Measurements from ENCODE around the gene NRBF2. TPM values are rescaled to one million over a fixed set of nuclear protein-coding genes. Genes with fewer than 3 reads are reported as not detected.
A peak's percentile ranks its signal among the peaks of the same experiment; 100 is the strongest.
"Not testable (repeated sequence)": the region's sequence is repeated elsewhere in the genome, so short reads cannot be mapped to it uniquely, and the experiment has no call there.

The NRBF2 gene
- total RNA-seq, result 10 to 100 TPM; 21.8 to 22.6 TPM

DNA sequence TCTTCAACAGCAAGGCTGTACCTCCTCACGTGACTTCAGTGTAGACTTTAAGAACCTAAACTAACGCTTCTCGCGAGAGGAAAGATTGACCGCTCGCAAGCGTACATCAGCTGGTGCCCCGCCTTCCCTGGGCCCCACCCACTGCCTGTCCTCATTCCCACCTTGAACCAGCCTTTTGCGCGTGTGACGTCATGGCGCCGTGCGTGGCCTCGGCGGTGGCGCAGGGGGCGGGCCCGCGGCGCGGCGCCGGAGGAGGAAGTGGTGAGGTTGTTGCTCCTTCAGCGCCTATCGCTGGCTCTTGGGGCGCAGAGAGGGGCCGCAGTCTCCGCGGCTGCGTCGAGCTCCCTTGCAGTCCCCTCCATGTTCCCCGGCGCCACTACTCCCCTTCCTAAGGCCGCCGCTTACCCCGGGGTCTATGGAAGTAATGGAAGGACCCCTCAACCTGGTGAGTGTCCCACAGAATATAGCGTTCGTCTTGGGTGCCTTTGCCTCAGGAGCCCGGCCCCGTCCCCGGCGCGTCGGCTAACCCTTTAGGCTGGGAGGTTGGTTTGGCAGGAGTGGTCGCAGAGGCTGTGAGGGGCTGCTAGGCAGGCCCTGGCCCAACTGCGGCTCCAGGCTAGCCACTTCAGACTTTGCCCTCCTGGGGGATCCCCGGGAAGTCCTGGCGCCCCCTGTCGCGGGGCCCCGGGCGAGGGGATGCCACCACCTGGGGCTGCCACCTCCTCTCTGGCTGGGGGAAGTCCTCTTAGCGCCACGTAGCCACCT, at the start of gene NRBF2:
Gene NRBF2 (plus strand): TSS at position 273 of the 765 bp plus-strand sequence. CDS start 143 bp downstream, at position 416.
- peak within 1 kb of the TSS; percentile 97 for H3K27ac Mint-ChIP-seq
- peak; percentile 96 for ATAC-seq
- H3K4me1 Mint-ChIP-seq (ENCODE audit: low read depth), result peaks cover 38% of the 10 kb centered on the region
- H3K4me3 Mint-ChIP-seq, result peak within 1 kb of the TSS; percentile 91
- peak; percentile 98 for DNase-seq
- CTCF ChIA-PET, result interaction anchor here (1.0 to 6.0 kb wide), 9 partner anchors 8 to 588 kb away, joined by 3 to 42 read pairs (median 6); no protein-coding TSS in a partner anchor
- POLR2A ChIA-PET, result interaction anchor here (0.5 to 1.7 kb wide), 14 partner anchors 12 to 1993 kb away, joined by 3 to 8 read pairs (median 4); no protein-coding TSS in a partner anchor
- H3K9me3 Mint-ChIP-seq (ENCODE audit: insufficient read depth), result peaks cover 12% of the 10 kb centered on the region
- no peaks in the 10 kb centered on the region for H3K27me3 Mint-ChIP-seq (ENCODE audit: low read depth)
- H3K36me3 Mint-ChIP-seq (ENCODE audit: low read depth), result peaks cover 21% of the 10 kb centered on the region

DNA sequence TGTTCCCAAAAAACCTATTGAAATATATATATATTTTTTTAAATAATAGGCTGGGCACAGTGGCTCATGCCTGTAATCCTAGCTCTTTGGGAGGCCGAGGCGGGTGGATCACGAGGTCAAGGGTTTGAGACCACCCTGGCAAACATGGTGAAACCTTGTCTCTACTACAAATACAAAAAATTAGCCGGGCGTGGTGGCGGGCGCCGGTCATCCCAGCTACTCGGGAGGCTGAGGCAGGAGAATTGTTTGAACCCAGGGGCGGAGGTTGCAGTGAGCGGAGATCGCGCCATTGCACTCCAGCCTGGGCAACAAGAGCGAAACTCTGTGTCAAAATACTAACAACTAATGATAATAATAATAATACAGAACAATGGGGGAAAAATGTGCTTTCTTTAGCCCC, 49.7 kb upstream of the NRBF2 start:
- H3K4me3 Mint-ChIP-seq; H3K4me1 Mint-ChIP-seq (ENCODE audit: low read depth); H3K27ac Mint-ChIP-seq; ATAC-seq; H3K36me3 Mint-ChIP-seq (ENCODE audit: low read depth); H3K9me3 Mint-ChIP-seq (ENCODE audit: insufficient read depth); POLR2A ChIA-PET; DNase-seq: not testable (repeated sequence)
- CTCF ChIA-PET, result interaction anchor here (0.7 to 3.3 kb wide), 20 partner anchors 48 to 646 kb away, joined by 3 to 26 read pairs (median 4); partner anchors contain the start of gene EGR2
- H3K27me3 Mint-ChIP-seq (ENCODE audit: low read depth), result peaks cover 12% of the 10 kb centered on the region

DNA sequence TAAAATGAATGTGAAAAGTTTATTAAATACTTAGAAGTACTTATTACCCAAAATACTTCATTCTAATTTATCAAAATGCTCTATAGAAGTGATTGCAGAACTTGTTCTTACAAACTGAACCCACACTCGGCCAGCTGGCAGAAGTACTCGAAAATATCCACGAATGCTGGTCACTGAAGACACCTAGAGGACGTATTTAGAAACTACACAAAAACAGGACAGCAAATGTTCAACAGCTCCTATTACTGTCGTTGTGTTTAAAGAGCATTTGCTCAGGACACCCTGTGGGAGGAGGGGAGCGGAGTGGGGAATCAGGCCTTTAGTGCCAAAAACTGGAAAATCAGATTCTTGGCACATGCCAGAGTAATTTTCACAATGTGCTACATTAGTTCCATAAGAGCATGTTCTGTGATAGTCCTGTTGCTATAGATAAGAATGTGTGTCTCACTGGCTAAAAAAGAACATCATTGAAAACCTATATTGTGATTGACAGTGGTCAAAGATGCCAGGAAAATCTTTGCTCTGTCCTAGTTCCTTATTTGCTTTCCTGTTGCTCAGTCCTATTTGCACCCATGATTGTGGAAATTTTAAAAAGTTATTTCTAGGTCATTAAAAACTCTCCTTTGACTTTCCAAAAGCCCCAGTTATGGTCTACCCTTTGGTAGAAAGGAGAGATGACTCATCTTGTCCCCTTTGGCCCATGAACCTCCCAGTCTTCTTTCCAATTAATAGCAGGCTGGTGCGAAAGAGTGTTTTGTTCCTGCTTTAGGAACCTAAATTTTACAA, 49.0 kb upstream of the NRBF2 start:
- no peaks in the 10 kb centered on the region for H3K4me1 Mint-ChIP-seq (ENCODE audit: low read depth)
- no peak overlapping the region for H3K4me3 Mint-ChIP-seq
- peak; percentile 74 for ATAC-seq
- POLR2A ChIA-PET, result no interaction called here
- CTCF ChIA-PET, result interaction anchor here (0.7 to 3.3 kb wide), 27 partner anchors 11 to 647 kb away, joined by 3 to 26 read pairs (median 4); partner anchors contain the start of gene EGR2
- H3K27ac Mint-ChIP-seq, result no peak overlapping the region
- peaks cover 12% of the 10 kb centered on the region for H3K27me3 Mint-ChIP-seq (ENCODE audit: low read depth)
- DNase-seq, result peak; percentile 48
- no peaks in the 10 kb centered on the region for H3K9me3 Mint-ChIP-seq (ENCODE audit: insufficient read depth)
- H3K36me3 Mint-ChIP-seq (ENCODE audit: low read depth), result no peaks in the 10 kb centered on the region

DNA sequence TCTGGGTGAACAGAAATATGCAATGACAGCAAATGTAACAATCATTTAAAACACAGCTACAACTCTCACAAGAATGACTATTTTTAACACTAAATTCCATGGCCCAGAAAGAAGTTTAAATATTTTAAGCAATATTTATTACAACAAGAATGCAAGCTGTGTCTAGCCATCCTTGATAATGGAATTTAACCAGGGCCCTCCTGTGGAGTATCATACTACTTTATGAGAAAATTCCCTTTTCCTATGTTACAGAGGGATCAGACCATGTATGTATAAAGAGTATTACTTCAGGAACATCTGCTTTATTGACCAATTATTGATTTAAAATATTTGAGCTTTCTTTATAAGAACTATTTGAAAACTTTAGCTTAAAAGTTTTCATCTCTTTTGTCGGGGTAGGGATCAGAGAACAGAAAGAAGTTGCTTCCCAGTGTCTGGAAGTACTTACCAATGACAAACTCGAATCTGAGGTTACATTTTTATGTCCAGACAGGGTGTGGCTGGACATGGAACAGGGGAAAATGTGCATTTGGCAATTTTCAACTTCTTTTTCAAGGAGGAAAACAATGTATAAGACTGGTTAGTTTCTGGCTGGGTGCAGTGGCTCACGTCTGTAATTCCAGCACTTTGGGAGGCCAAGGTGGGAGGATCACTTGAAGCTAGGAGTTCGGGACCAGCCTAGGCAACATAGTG, 48.3 kb upstream of the NRBF2 start:
- H3K9me3 Mint-ChIP-seq (ENCODE audit: insufficient read depth), result no peaks in the 10 kb centered on the region
- H3K27me3 Mint-ChIP-seq (ENCODE audit: low read depth), result peaks cover 12% of the 10 kb centered on the region
- no peak overlapping the region for H3K4me3 Mint-ChIP-seq
- DNase-seq (no peak), ATAC-seq (no peak)
- POLR2A ChIA-PET, result interaction anchor here (0.5 kb wide), 1 partner anchor 70 kb away, joined by 3 read pairs; no protein-coding TSS in a partner anchor
- H3K36me3 Mint-ChIP-seq (ENCODE audit: low read depth), result no peaks in the 10 kb centered on the region
- CTCF ChIA-PET, result interaction anchor here (0.7 to 3.3 kb wide), 17 partner anchors 12 to 636 kb away, joined by 3 to 26 read pairs (median 4); no protein-coding TSS in a partner anchor
- no peaks in the 10 kb centered on the region for H3K4me1 Mint-ChIP-seq (ENCODE audit: low read depth)
- no peak overlapping the region for H3K27ac Mint-ChIP-seq

DNA sequence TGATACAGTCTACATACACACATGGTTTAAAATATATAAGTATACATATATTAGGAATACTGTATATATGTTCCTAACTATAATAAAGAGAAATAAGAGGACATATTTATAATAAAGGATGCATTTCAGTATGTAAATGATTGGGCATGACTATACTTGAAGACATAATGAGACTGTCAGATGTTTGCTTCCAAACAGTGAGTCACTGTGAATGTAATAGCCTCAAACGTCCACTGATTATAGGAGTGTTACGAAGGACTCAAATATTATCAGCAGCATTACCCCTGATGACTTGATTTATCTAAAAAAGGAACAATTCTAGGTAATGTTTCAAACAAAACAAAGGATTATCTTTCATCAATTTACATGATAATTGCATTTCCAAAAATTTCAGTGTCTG, 39.9 kb upstream of the NRBF2 start:
- Mint-ChIP-seq H3K4me3 (no peak overlapping the region), H3K9me3 (ENCODE audit: insufficient read depth) (no peaks in the 10 kb centered on the region), H3K27ac (no peak overlapping the region), H3K27me3 (ENCODE audit: low read depth) (peaks cover 4% of the 10 kb centered on the region), H3K36me3 (ENCODE audit: low read depth) (no peaks in the 10 kb centered on the region), H3K4me1 (ENCODE audit: low read depth) (no peaks in the 10 kb centered on the region)
- ChIA-PET POLR2A (no interaction called here), CTCF (no interaction called here)
- ATAC-seq, result no peak
- DNase-seq, result no peak

DNA sequence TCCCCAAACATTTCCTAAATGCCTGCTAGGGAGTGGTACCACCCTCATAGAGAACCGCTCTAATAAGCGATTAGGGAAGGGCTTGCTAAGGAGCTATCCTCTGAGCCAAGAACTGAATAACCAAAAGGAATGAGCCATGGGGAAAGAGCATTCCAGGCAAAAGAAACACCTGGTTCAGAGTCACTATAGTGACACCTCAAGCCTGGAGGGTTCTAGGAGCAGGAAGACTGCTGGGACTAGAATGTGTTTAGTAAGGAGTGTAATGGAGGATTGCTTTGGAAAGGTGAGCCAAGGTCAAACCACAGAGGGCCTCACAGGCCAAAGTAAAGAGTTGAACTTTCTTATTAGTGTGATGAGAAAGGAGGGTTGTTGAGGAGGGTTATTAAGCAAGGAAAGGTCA, 38.7 kb upstream of the NRBF2 start:
- no peak for DNase-seq
- no peak for ATAC-seq
- Mint-ChIP-seq H3K36me3 (ENCODE audit: low read depth) (no peaks in the 10 kb centered on the region), H3K9me3 (ENCODE audit: insufficient read depth) (no peaks in the 10 kb centered on the region), H3K27me3 (ENCODE audit: low read depth) (peaks cover 4% of the 10 kb centered on the region), H3K4me1 (ENCODE audit: low read depth) (no peaks in the 10 kb centered on the region), H3K27ac (no peak overlapping the region), H3K4me3 (no peak overlapping the region)
- ChIA-PET CTCF (no interaction called here), POLR2A (no interaction called here)

DNA sequence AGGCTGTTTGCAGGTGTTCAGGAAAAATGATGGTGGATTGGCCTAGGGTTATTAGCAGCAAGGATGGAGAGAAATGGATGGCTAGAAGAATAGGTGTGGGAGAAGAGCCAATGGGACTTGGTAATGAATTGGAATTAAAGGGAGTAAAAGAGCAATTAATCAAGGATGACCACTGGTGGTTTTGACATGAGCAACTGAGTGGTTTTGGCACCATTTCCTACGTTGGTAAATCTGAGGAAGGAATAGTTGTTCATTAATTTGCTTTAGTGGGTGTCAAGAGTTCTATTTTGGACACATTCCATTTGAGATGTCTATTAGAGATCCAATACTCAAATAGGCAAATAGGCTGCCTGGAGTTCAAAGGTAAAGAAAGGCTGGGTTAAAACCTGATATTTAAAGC, 38.2 kb upstream of the NRBF2 start:
- ChIA-PET CTCF (no interaction called here), POLR2A (no interaction called here)
- ATAC-seq, result no peak
- Mint-ChIP-seq H3K4me1 (ENCODE audit: low read depth) (no peaks in the 10 kb centered on the region), H3K9me3 (ENCODE audit: insufficient read depth) (no peaks in the 10 kb centered on the region), H3K36me3 (ENCODE audit: low read depth) (no peaks in the 10 kb centered on the region), H3K27me3 (ENCODE audit: low read depth) (peaks cover 4% of the 10 kb centered on the region), H3K4me3 (no peak overlapping the region), H3K27ac (no peak overlapping the region)
- DNase-seq, result no peak

DNA sequence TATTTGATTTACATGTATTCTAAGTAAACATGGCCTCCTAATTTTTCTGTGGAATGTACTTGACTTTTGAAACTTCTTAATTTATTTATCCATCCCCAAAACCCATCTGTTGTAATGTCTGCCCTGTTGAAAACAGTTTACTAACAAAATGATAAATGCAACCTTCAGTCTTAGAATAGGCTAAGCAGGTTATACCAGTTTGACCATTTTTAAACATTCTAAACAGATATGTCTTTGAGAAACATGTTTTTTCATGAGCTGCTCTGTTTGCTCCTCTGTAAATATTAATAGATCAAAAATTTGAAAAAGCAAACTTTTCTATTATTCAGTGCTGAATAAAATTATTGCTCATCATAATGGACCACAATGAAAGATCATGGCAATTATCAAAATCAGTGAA, 33.4 kb upstream of the NRBF2 start:
- Mint-ChIP-seq H3K4me1 (ENCODE audit: low read depth) (no peaks in the 10 kb centered on the region), H3K36me3 (ENCODE audit: low read depth) (no peaks in the 10 kb centered on the region), H3K9me3 (ENCODE audit: insufficient read depth) (no peaks in the 10 kb centered on the region), H3K27ac (no peak overlapping the region), H3K27me3 (ENCODE audit: low read depth) (peaks cover 8% of the 10 kb centered on the region), H3K4me3 (no peak overlapping the region)
- ChIA-PET CTCF (interaction anchor here (1.1 kb wide), 1 partner anchor 42 kb away, joined by 3 read pairs; no protein-coding TSS in a partner anchor), POLR2A (no interaction called here)
- DNase-seq (no peak), ATAC-seq (no peak)

DNA sequence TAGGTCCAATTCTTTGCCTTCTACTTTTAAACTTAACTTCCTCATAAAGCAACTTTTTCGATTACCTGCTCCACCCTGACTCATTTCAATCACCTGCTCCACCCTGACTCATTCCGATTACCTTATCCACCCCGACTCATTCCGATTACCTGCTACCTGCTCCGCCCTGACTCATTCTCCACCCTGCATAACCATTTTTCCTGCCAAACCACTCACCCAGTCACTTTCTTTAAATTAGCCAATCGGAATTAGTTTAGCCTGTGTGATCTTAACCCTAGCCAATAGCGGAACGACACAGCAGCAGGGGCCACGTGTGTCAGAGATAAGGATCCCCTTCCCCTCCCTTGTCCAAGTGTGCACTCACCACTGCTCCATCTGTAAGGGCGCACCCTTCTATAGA, 32.0 kb upstream of the NRBF2 start:
- H3K27me3 Mint-ChIP-seq (ENCODE audit: low read depth); POLR2A ChIA-PET; H3K36me3 Mint-ChIP-seq (ENCODE audit: low read depth); H3K4me1 Mint-ChIP-seq (ENCODE audit: low read depth); H3K4me3 Mint-ChIP-seq; H3K27ac Mint-ChIP-seq; ATAC-seq; CTCF ChIA-PET; DNase-seq; H3K9me3 Mint-ChIP-seq (ENCODE audit: insufficient read depth): not testable (repeated sequence)

DNA sequence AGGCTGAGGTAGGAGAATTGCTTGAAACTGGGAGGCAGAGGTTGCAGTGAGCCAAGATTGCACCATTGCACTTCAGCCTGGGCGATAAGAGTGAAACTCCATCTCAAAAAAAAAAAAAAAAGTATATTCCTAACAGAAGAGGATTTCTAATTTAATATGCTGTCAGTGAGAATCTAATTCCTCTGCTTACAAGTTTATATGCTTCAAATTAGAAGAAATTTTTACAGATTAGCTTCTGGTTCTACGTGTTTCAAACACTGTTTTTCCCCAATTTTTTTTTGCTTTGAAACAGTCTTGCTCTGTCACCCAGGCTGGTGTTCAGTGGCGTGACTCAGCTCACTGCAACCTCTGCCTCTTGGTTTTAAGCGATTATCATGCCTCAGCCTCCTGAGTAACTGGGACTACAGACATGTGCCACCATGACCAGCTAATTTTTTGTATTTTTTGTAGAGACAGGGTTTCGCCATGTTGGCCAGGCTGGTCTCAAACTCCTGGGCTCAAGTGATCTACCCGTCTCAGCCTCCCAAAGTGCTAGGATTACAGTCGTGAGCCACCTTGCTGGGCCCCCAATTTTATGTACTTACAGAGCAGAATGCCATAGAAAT, 30.7 kb upstream of the NRBF2 start:
- POLR2A ChIA-PET; H3K27me3 Mint-ChIP-seq (ENCODE audit: low read depth); H3K36me3 Mint-ChIP-seq (ENCODE audit: low read depth); DNase-seq; ATAC-seq; H3K4me1 Mint-ChIP-seq (ENCODE audit: low read depth); H3K27ac Mint-ChIP-seq; H3K9me3 Mint-ChIP-seq (ENCODE audit: insufficient read depth); H3K4me3 Mint-ChIP-seq: not testable (repeated sequence)
- CTCF ChIA-PET, result interaction anchor here (0.7 kb wide), 1 partner anchor 875 kb away, joined by 3 read pairs; no protein-coding TSS in a partner anchor

DNA sequence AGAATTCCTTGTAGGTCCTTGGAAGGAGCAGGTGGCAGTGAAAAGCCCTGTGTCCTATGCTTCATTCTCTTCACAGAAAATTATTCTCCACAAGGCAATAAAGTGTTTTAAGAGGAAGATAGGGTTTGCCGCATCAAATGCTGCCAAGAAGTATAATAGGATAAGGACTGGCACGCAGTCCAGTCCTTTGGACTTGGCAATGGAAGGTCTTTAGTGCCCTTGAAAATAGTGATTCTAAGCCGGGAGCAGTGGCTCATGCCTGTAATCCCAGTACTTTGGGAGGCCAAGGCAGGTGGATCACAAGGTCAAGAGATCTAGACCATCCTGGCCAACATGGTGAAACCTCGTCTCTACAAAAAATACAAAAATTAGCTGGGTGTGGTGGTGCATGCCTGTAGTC, 29.9 kb upstream of the NRBF2 start:
- CTCF ChIA-PET; H3K4me1 Mint-ChIP-seq (ENCODE audit: low read depth); ATAC-seq; H3K27me3 Mint-ChIP-seq (ENCODE audit: low read depth); H3K27ac Mint-ChIP-seq; POLR2A ChIA-PET; H3K4me3 Mint-ChIP-seq; H3K36me3 Mint-ChIP-seq (ENCODE audit: low read depth); DNase-seq; H3K9me3 Mint-ChIP-seq (ENCODE audit: insufficient read depth): not testable (repeated sequence)
